Lower lobe of right lung (tissue), 2 donors: ENCODE data around the gene ACTG2. TPM values are rescaled to one million over a fixed set of nuclear protein-coding genes. Genes with fewer than 3 reads are reported as not detected.
A peak's percentile ranks its signal among the peaks of the same experiment; 100 is the strongest.

ENCODE experiments used
- ATAC-seq, 2 donors: fragments of 200-7000 bp; cut with Tn5 transposase; one replicate each; pipeline ENCODE4 v1.9.1; 2020 to 2022; ENCODE audit warnings: mild to moderate bottlenecking in 2 of 2, moderate library complexity in 2 of 2
- DNase-seq: peaks from one replicate; pipeline ENCODE4 v3.0.0-alpha.2; 2020
- H3K27ac ChIP-seq: fragments of 200-600 bp; one replicate; pipeline ENCODE4 v1.8.0; 2022
- H3K27me3 ChIP-seq: fragments of 200-600 bp; one replicate; pipeline ENCODE4 v1.8.0; 2022; ENCODE audit warnings: low read depth
- H3K36me3 ChIP-seq: fragments of 200-600 bp; one replicate; pipeline ENCODE4 v1.8.0; 2022; ENCODE audit warnings: mild to moderate bottlenecking
- H3K4me1 ChIP-seq: fragments of 200-600 bp; one replicate; pipeline ENCODE4 v1.8.0; 2022
- H3K4me3 ChIP-seq: fragments of 200-600 bp; one replicate; pipeline ENCODE4 v1.8.0; 2022; ENCODE audit warnings: mild to moderate bottlenecking
- H3K9me3 ChIP-seq: fragments of 200-600 bp; one replicate; pipeline ENCODE4 v1.8.0; 2022
- CTCF ChIP-seq: fragments of 200-600 bp; IDR thresholded peaks from one replicate; pipeline ENCODE4 v1.8.0; 2022; ENCODE audit warnings: antibody characterized with exemption, mild to moderate bottlenecking
- intact Hi-C: fragments of 100-400 bp; cut with DNase I; formaldehyde crosslinking; loops from one replicate; pipeline ENCODE4 v1.11.0; 2022
- total RNA-seq: library from RNA; stranded (reverse); fragmentation: NEBNext Ultra II Directional; extraction: Animal tissue kit (Norgen Biotek cat#: 25700); gene quantifications from one replicate; pipeline ENCODE4 v1.2.1, GENCODE V29; 2021
- donor health status: DM: no; HTN: yes; CAD: no; lungs with severe emphysema.

Gene ACTG2
- total RNA-seq, 1 donor from 2014 or later, result 22.2 TPM

GRCh38 chr2:73917296-73917695 lies 24.5 kb downstream of the ACTG2 start:
- no peak for TF ChIP-seq CTCF
- Histone ChIP-seq H3K27me3 (no peaks in the 10 kb centered on the region), H3K27ac (no peak overlapping the region), H3K36me3 (no peaks in the 10 kb centered on the region), H3K9me3 (no peaks in the 10 kb centered on the region), H3K4me1 (no peaks in the 10 kb centered on the region), H3K4me3 (no peak overlapping the region)
- ATAC-seq, result no peak
- intact Hi-C loops, result no loop called here
- no peak for DNase-seq

- ATAC-seq (no peak), DNase-seq (no peak)
- no peaks in the 10 kb centered on the region for H3K27me3 ChIP-seq
- H3K9me3 ChIP-seq, result no peaks in the 10 kb centered on the region
- intact Hi-C loops, result no loop called here
- H3K4me1 ChIP-seq, result no peaks in the 10 kb centered on the region
- H3K4me3 ChIP-seq, result no peak overlapping the region
- no peaks in the 10 kb centered on the region for H3K36me3 ChIP-seq
- TF ChIP-seq CTCF, result no peak
- no peak overlapping the region for H3K27ac ChIP-seq
These were observed 24.9 kb downstream of the ACTG2 start for GRCh38 chr2:73917696-73918207.

GRCh38 chr2:73918856-73919255 lies 26.0 kb downstream of the ACTG2 start:
- ATAC-seq, result no peak
- intact Hi-C loops, result no loop called here
- no peaks in the 10 kb centered on the region for H3K27me3 ChIP-seq
- DNase-seq, result no peak
- no peak overlapping the region for H3K27ac ChIP-seq
- H3K4me1 ChIP-seq, result no peaks in the 10 kb centered on the region
- H3K9me3 ChIP-seq, result no peaks in the 10 kb centered on the region
- H3K36me3 ChIP-seq, result no peaks in the 10 kb centered on the region
- no peak overlapping the region for H3K4me3 ChIP-seq
- TF ChIP-seq CTCF, result no peak

GRCh38 chr2:73919596-73920228 lies 26.9 kb downstream of the ACTG2 start:
- no peaks in the 10 kb centered on the region for H3K9me3 ChIP-seq
- H3K27ac ChIP-seq, result no peak overlapping the region
- no peaks in the 10 kb centered on the region for H3K36me3 ChIP-seq
- H3K27me3 ChIP-seq, result no peaks in the 10 kb centered on the region
- H3K4me1 ChIP-seq, result no peaks in the 10 kb centered on the region
- no peak overlapping the region for H3K4me3 ChIP-seq
- DNase-seq (no peak), ATAC-seq (no peak)
- no peak for TF ChIP-seq CTCF
- intact Hi-C loops, result no loop called here

GRCh38 chr2:73920577-73921545 lies 28.1 kb downstream of the ACTG2 start:
- peak; percentile 49 to 72 for ATAC-seq
- peak; percentile 69 for DNase-seq
- H3K27ac ChIP-seq, result no peak overlapping the region

More at GRCh38 chr2:73920577-73921545, 28.1 kb downstream of the ACTG2 start:
- H3K36me3 ChIP-seq, result no peaks in the 10 kb centered on the region
- H3K27me3 ChIP-seq, result no peaks in the 10 kb centered on the region
- no peak overlapping the region for H3K4me3 ChIP-seq
- no peaks in the 10 kb centered on the region for H3K9me3 ChIP-seq
- TF ChIP-seq CTCF, result peak; percentile 32
- intact Hi-C loops, result no loop called here
- H3K4me1 ChIP-seq, result no peaks in the 10 kb centered on the region
